Liver (tissue), 9 donors: Measurements from ENCODE around the gene KDM2A. TPM values are rescaled to one million over a fixed set of nuclear protein-coding genes. Genes with fewer than 3 reads are reported as not detected.
"Not testable (repeated sequence)": the region's sequence is repeated elsewhere in the genome, so short reads cannot be mapped to it uniquely, and the experiment has no call there.

ENCODE experiments used
- DNase-seq: peaks from one replicate; pipeline ENCODE4 v3.0.0-alpha.2; 2017; ENCODE audit warnings: low spot score
- H3K27ac ChIP-seq, 2 donors: one replicate each; pipeline ENCODE4 v1.7.0; 2013; ENCODE audit warnings: inconsistent platforms in 2 of 2, low read length in 2 of 2, control low read depth in 1 of 2, low read depth in 1 of 2, mild to moderate bottlenecking in 1 of 2
- H3K27me3 ChIP-seq, 4 donors: one replicate each; pipeline versions ENCODE4 v1.6.1 to v1.7.0; 2013; ENCODE audit warnings: low read length in 3 of 4, inconsistent platforms in 1 of 4, mild to moderate bottlenecking in 1 of 4, moderate library complexity in 1 of 4; ENCODE audit not compliant: control insufficient read depth in 4 of 4, insufficient read depth in 4 of 4
- H3K36me3 ChIP-seq, 4 donors: one replicate each; pipeline versions ENCODE4 v1.6.1 to v1.7.0; 2013; ENCODE audit warnings: low read length in 3 of 4, mild to moderate bottlenecking in 3 of 4, low read depth in 1 of 4, moderate library complexity in 1 of 4; ENCODE audit not compliant: control insufficient read depth in 4 of 4, insufficient read depth in 3 of 4
- H3K4me1 ChIP-seq, 4 donors: one replicate each; pipeline versions ENCODE4 v1.6.1 to v1.7.0; 2013; ENCODE audit warnings: low read length in 3 of 4, mild to moderate bottlenecking in 3 of 4, moderate library complexity in 1 of 4; ENCODE audit not compliant: control insufficient read depth in 4 of 4, insufficient read depth in 4 of 4
- H3K4me3 ChIP-seq, 3 donors: one replicate each; pipeline versions ENCODE4 v1.6.1 to v1.7.0; 2013; ENCODE audit warnings: low read length in 3 of 3, control low read depth in 1 of 3, low read depth in 1 of 3, mild to moderate bottlenecking in 1 of 3
- H3K9ac ChIP-seq, 2 donors: one replicate each; pipeline ENCODE4 v1.7.0; 2013; ENCODE audit warnings: low read length in 2 of 2, mild to moderate bottlenecking in 2 of 2, moderate library complexity in 2 of 2, control low read depth in 1 of 2, low read depth in 1 of 2
- H3K9me3 ChIP-seq, 4 donors: one replicate each; pipeline versions ENCODE4 v1.6.1 to v1.7.0; 2013; ENCODE audit warnings: low read length in 3 of 4; ENCODE audit not compliant: control insufficient read depth in 4 of 4
- EGR1 ChIP-seq, 2 donors: IDR thresholded peaks; 2 replicates each; pipeline ENCODE4 v1.6.1; 2016 to 2018; ENCODE audit warnings: antibody characterized with exemption in 2 of 2, low read depth in 2 of 2
- FOXA1 ChIP-seq: IDR thresholded peaks from 2 replicates; pipeline ENCODE4 v1.6.1; 2016; ENCODE audit warnings: antibody characterized with exemption
- FOXA2 ChIP-seq: IDR thresholded peaks from 2 replicates; pipeline ENCODE4 v1.6.1; 2016; ENCODE audit warnings: antibody characterized with exemption
- GABPA ChIP-seq, 2 donors: IDR thresholded peaks in 1 of 2; conservative IDR thresholded peaks in 1 of 2; 2 replicates each; pipeline ENCODE4 v1.6.1; 2016; ENCODE audit warnings: antibody characterized with exemption in 2 of 2, mild to moderate bottlenecking in 1 of 2, moderate library complexity in 1 of 2
- HNF4A ChIP-seq, 2 donors: conservative IDR thresholded peaks; 2 replicates each; pipeline ENCODE4 v1.6.1; 2016; ENCODE audit warnings: antibody characterized with exemption in 2 of 2, mild to moderate bottlenecking in 2 of 2
- HNF4G ChIP-seq: IDR thresholded peaks from 2 replicates; pipeline ENCODE4 v1.6.1; 2016; ENCODE audit warnings: antibody characterized with exemption
- JUND ChIP-seq, 2 donors: IDR thresholded peaks; 2 replicates each; pipeline ENCODE4 v1.6.1; 2016; ENCODE audit warnings: antibody characterized with exemption in 2 of 2
- NR2F2 ChIP-seq: IDR thresholded peaks from 2 replicates; pipeline ENCODE4 v1.6.1; 2016; ENCODE audit warnings: antibody characterized with exemption
- RAD21 ChIP-seq, 2 donors: IDR thresholded peaks; 2 replicates each; pipeline ENCODE4 v1.6.1; 2016; ENCODE audit warnings: antibody characterized with exemption in 2 of 2, mild to moderate bottlenecking in 2 of 2
- RXRA ChIP-seq, 2 donors: IDR thresholded peaks; 2 replicates each; pipeline ENCODE4 v1.6.1; 2017 to 2018; ENCODE audit warnings: antibody characterized with exemption in 2 of 2, mild to moderate bottlenecking in 1 of 2
- SP1 ChIP-seq: IDR thresholded peaks from 2 replicates; pipeline ENCODE4 v1.6.1; 2018; ENCODE audit warnings: antibody characterized with exemption, mild to moderate bottlenecking
- TAF1 ChIP-seq: conservative IDR thresholded peaks from 2 replicates; pipeline ENCODE4 v1.6.1; 2016; ENCODE audit warnings: antibody characterized with exemption, mild to moderate bottlenecking
- YY1 ChIP-seq: IDR thresholded peaks from 2 replicates; pipeline ENCODE4 v1.6.1; 2016; ENCODE audit warnings: antibody characterized with exemption, mild to moderate bottlenecking
- WGBS: extraction: QIAGEN DNeasy Blood & Tissue Kit; methylation state at CpG from one replicate; pipeline ENCODE4 v1.1.7; 2013; 5-methylcytosine and 5-hydroxymethylcytosine counted together
- polyA plus RNA-seq, 2 donors: library from polyadenylated mRNA; stranded (reverse) in 1 of 2; unstranded in 1 of 2; fragments of 200-250 nt in 1 of 2; fragments of >200 nt in 1 of 2; fragmentation: Nextera tagmentation in 1 of 2; extraction: Ambion mirVana in 1 of 2; gene quantifications; one replicate each; pipeline versions ENCODE4 v1.2.1 to v1.2.3, GENCODE V29; 2013 to 2015
- total RNA-seq, 2 donors: library from RNA; depleted of rRNA; stranded (reverse); fragments of >200 nt; gene quantifications; one replicate each; pipeline ENCODE4 v1.2.3, GENCODE V29; 2014
- TF ChIP-seq, protein P1 (sequence below): fragments of 150-350 bp; IDR thresholded peaks from 2 replicates; pipeline ENCODE4 v1.5.1; 2017; ENCODE audit warnings: improper control_type of control experiment, low read depth, low read length; ENCODE audit not compliant: missing input control
- TF ChIP-seq, protein P2 (sequence below): IDR thresholded peaks from 2 replicates; pipeline ENCODE4 v1.6.1; 2016; ENCODE audit warnings: antibody characterized with exemption
- TF ChIP-seq, protein P3 (sequence below): IDR thresholded peaks from 2 replicates; pipeline ENCODE4 v1.6.1; 2016; ENCODE audit warnings: antibody characterized with exemption
- TF ChIP-seq, protein P4 (sequence below): IDR thresholded peaks from 2 replicates; pipeline ENCODE4 v1.6.1; 2016; ENCODE audit warnings: antibody characterized with exemption
- TF ChIP-seq, protein P5 (sequence below): IDR thresholded peaks from 2 replicates; pipeline ENCODE4 v1.6.1; 2016; ENCODE audit warnings: antibody characterized with exemption, mild to moderate bottlenecking
- donor health status: healthy.
- donor health status: healthy.
- donor health status: healthy.
- donor health status: healthy.
- donor health status: healthy.

The KDM2A gene
- total and polyA plus RNA-seq, 4 donors, result 8.3 to 44.9 (median 22.4) TPM

DNA sequence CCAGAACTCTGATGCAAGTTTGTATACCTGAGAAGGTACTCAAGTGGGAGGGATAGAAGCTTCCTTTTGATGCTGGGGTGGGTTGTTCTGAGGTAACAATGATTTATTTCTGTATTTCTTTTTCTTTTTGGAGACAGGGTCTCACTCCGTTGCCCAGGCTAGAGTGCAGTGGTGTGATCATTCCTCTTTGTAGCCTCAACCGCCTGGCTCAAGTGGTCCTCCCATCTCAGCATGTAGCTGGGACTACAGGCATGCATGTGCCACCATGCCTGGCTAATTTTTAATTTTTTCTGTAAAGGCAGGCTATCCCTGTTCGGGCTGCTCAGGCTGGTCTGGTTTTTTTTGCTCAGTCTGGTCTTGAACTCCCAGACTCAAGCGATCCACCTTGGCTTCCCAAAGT lies 7.9 kb downstream of the KDM2A start:
- Histone ChIP-seq H3K36me3 (peaks cover 2 to 10% (median 6%) of the 10 kb centered on the region in 4 donors), H3K27me3 (no peaks in the 10 kb centered on the region), H3K9me3 (no peaks in the 10 kb centered on the region), H3K27ac (no peak overlapping the region), H3K4me3 (no peak overlapping the region), H3K4me1 (peaks cover 6 to 11% (median 7%) of the 10 kb centered on the region in 4 donors), H3K9ac (no peak overlapping the region)
- DNase-seq, result no peak
- 79% methylated on average over 4 of the region's 4 CpGs for WGBS
- TF ChIP-seq FOXA1, result no peak
- TF ChIP-seq, protein P1, sequence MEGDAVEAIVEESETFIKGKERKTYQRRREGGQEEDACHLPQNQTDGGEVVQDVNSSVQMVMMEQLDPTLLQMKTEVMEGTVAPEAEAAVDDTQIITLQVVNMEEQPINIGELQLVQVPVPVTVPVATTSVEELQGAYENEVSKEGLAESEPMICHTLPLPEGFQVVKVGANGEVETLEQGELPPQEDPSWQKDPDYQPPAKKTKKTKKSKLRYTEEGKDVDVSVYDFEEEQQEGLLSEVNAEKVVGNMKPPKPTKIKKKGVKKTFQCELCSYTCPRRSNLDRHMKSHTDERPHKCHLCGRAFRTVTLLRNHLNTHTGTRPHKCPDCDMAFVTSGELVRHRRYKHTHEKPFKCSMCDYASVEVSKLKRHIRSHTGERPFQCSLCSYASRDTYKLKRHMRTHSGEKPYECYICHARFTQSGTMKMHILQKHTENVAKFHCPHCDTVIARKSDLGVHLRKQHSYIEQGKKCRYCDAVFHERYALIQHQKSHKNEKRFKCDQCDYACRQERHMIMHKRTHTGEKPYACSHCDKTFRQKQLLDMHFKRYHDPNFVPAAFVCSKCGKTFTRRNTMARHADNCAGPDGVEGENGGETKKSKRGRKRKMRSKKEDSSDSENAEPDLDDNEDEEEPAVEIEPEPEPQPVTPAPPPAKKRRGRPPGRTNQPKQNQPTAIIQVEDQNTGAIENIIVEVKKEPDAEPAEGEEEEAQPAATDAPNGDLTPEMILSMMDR, result no peak
- no peak for TF ChIP-seq RAD21 (IDR thresholded peaks at IDR 0.05)
- no peak for TF ChIP-seq EGR1 (IDR thresholded peaks at IDR 0.05; ENCODE audit: low read depth in 2 of 2)
- no peak for TF ChIP-seq YY1
- TF ChIP-seq, protein P2, sequence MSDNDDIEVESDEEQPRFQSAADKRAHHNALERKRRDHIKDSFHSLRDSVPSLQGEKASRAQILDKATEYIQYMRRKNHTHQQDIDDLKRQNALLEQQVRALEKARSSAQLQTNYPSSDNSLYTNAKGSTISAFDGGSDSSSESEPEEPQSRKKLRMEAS, result no peak
- no peak for TF ChIP-seq TAF1
- no peak for TF ChIP-seq HNF4G
- TF ChIP-seq JUND (IDR thresholded peaks at IDR 0.05), result no peak
- TF ChIP-seq, protein P3, sequence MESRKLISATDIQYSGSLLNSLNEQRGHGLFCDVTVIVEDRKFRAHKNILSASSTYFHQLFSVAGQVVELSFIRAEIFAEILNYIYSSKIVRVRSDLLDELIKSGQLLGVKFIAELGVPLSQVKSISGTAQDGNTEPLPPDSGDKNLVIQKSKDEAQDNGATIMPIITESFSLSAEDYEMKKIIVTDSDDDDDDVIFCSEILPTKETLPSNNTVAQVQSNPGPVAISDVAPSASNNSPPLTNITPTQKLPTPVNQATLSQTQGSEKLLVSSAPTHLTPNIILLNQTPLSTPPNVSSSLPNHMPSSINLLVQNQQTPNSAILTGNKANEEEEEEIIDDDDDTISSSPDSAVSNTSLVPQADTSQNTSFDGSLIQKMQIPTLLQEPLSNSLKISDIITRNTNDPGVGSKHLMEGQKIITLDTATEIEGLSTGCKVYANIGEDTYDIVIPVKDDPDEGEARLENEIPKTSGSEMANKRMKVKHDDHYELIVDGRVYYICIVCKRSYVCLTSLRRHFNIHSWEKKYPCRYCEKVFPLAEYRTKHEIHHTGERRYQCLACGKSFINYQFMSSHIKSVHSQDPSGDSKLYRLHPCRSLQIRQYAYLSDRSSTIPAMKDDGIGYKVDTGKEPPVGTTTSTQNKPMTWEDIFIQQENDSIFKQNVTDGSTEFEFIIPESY, result no peak
- no peak for TF ChIP-seq NR2F2
- TF ChIP-seq, protein P4, sequence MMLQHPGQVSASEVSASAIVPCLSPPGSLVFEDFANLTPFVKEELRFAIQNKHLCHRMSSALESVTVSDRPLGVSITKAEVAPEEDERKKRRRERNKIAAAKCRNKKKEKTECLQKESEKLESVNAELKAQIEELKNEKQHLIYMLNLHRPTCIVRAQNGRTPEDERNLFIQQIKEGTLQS, result no peak
- TF ChIP-seq GABPA (IDR thresholded peaks at IDR 0.05 in 1 of 2, conservative IDR thresholded peaks at IDR 0.05 in 1 of 2), result no peak
- no peak for TF ChIP-seq FOXA2
- TF ChIP-seq, protein P5, sequence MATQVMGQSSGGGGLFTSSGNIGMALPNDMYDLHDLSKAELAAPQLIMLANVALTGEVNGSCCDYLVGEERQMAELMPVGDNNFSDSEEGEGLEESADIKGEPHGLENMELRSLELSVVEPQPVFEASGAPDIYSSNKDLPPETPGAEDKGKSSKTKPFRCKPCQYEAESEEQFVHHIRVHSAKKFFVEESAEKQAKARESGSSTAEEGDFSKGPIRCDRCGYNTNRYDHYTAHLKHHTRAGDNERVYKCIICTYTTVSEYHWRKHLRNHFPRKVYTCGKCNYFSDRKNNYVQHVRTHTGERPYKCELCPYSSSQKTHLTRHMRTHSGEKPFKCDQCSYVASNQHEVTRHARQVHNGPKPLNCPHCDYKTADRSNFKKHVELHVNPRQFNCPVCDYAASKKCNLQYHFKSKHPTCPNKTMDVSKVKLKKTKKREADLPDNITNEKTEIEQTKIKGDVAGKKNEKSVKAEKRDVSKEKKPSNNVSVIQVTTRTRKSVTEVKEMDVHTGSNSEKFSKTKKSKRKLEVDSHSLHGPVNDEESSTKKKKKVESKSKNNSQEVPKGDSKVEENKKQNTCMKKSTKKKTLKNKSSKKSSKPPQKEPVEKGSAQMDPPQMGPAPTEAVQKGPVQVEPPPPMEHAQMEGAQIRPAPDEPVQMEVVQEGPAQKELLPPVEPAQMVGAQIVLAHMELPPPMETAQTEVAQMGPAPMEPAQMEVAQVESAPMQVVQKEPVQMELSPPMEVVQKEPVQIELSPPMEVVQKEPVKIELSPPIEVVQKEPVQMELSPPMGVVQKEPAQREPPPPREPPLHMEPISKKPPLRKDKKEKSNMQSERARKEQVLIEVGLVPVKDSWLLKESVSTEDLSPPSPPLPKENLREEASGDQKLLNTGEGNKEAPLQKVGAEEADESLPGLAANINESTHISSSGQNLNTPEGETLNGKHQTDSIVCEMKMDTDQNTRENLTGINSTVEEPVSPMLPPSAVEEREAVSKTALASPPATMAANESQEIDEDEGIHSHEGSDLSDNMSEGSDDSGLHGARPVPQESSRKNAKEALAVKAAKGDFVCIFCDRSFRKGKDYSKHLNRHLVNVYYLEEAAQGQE, result no peak
- no peak for TF ChIP-seq RXRA (IDR thresholded peaks at IDR 0.05)
- TF ChIP-seq SP1, result no peak
- TF ChIP-seq HNF4A (conservative IDR thresholded peaks at IDR 0.05), result no peak

DNA sequence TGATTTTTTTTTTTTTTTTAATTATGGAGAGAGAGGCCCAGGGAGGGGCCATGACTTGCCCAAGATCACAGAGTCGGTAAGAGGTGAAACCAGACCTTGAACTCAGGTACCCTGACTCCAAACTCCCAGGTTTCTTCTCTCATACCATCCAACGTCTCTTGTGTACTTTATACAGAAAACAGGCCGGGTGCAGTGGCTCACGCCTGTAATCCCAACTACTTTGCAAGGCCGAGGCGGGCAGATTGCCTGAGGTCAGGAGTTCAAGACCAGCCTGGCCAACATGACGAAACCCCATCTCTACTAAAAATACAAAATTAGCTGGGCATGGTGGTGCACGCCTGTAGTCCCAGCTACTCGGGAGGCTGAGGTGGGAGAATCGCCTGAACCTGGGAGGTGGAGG lies 11.8 kb downstream of the KDM2A start:
- not testable (repeated sequence) for H3K27ac ChIP-seq, DNase-seq

More for the DNA sequence above, 11.8 kb downstream of the KDM2A start:
- WGBS, result 73% methylated on average over 10 of the region's 10 CpGs
- H3K4me1 ChIP-seq, H3K9me3 ChIP-seq, H3K4me3 ChIP-seq, H3K27me3 ChIP-seq, H3K9ac ChIP-seq: not testable (repeated sequence)
- H3K36me3 ChIP-seq, result peaks cover 8 to 36% (median 20%) of the 10 kb centered on the region in 4 donors
